ENCODE results near the gene ZNF726.
"Not testable (repeated sequence)": the region's sequence is repeated elsewhere in the genome, so short reads cannot be mapped to it uniquely, and the experiment has no call there.

The ZNF726 gene

GRCh38 chr19:23884363-23884762, 30.3 kb upstream of the ZNF726 start:
- TF ChIP-seq CTCF (conservative IDR thresholded peaks at IDR 0.05) = no peak
- peak overlapping the region; percentile 76; the same call in 1 of the 2 replicates for H3K27ac ChIP-seq

GRCh38 chr19:23887642-23888041, 27.0 kb upstream of the ZNF726 start:
- peak overlapping the region; percentile 41 for H3K27ac ChIP-seq
- no peak for TF ChIP-seq CTCF (conservative IDR thresholded peaks at IDR 0.05)

- not testable (repeated sequence) for H3K27ac ChIP-seq
Measured at GRCh38 chr19:23896096-23896495, 18.6 kb upstream of the ZNF726 start.

- TF ChIP-seq CTCF (conservative IDR thresholded peaks at IDR 0.05) = no peak
- H3K27ac ChIP-seq = no peak overlapping the region
Measured at GRCh38 chr19:23896912-23897311, 17.8 kb upstream of the ZNF726 start.

- no peak overlapping the region for H3K27ac ChIP-seq
- no peak for TF ChIP-seq CTCF (conservative IDR thresholded peaks at IDR 0.05)
Measured at GRCh38 chr19:23901360-23901759, 13.3 kb upstream of the ZNF726 start.

- no peak for TF ChIP-seq CTCF (conservative IDR thresholded peaks at IDR 0.05)
- no peak overlapping the region for H3K27ac ChIP-seq
Measured at GRCh38 chr19:23904406-23904805, 10.3 kb upstream of the ZNF726 start.

GRCh38 chr19:23905771-23906170, 8.9 kb upstream of the ZNF726 start:
- H3K27ac ChIP-seq = no peak overlapping the region
- no peak for TF ChIP-seq CTCF (conservative IDR thresholded peaks at IDR 0.05)

GRCh38 chr19:23906835-23907234, 7.9 kb upstream of the ZNF726 start:
- H3K27ac ChIP-seq = no peak overlapping the region
- no peak for TF ChIP-seq CTCF (conservative IDR thresholded peaks at IDR 0.05)
